HFFc6 (cell line): ENCODE data around the gene OBP2B. TPM values are rescaled to one million over a fixed set of nuclear protein-coding genes. Genes with fewer than 3 reads are reported as not detected.
A peak's percentile ranks its signal among the peaks of the same experiment; 100 is the strongest.

ENCODE experiments used
- DNase-seq: peaks from one replicate; pipeline ENCODE4 v3.0.0-alpha.2; 2018
- H3K27ac Mint-ChIP-seq: 2 replicates; pipeline ENCODE4 v1.8.0; 2020; ENCODE audit warnings: mild to moderate bottlenecking, mixed read lengths
- H3K27me3 Mint-ChIP-seq: 2 replicates; pipeline ENCODE4 v1.8.0; 2021; ENCODE audit warnings: mild to moderate bottlenecking, moderate library complexity, mixed read lengths; ENCODE audit not compliant: insufficient read depth
- H3K36me3 Mint-ChIP-seq: 2 replicates; pipeline ENCODE4 v1.8.0; 2021; ENCODE audit warnings: low read depth, mixed read lengths
- H3K4me1 Mint-ChIP-seq: 2 replicates; pipeline ENCODE4 v1.8.0; 2020; ENCODE audit warnings: low read depth, mixed read lengths
- H3K4me3 Mint-ChIP-seq: 2 replicates; pipeline ENCODE4 v1.8.0; 2020; ENCODE audit warnings: mild to moderate bottlenecking, moderate library complexity, mixed read lengths
- H3K9me3 Mint-ChIP-seq: 2 replicates; pipeline ENCODE4 v1.8.0; 2020; ENCODE audit warnings: mild to moderate bottlenecking, mixed read lengths
- total RNA-seq, 6 experiments: library from RNA; stranded (reverse); fragmentation: NEBNext Ultra II Directional; extraction: Animal tissue kit (Norgen Biotek cat#: 25700); gene quantifications; 2 replicates in 1 of 6; 3 replicates in 5 of 6; pipeline ENCODE4 v1.2.3, GENCODE V29; 2021
- TF ChIP-seq, protein P1 (sequence below): fragments of 200-600 bp; sonication (generic); IDR thresholded peaks from 2 replicates; pipeline ENCODE4 v1.5.0; 2021; ENCODE audit warnings: antibody characterized with exemption, mild to moderate bottlenecking

OBP2B gene
- total RNA-seq, 6 experiments from 2014 or later = not detected

DNA sequence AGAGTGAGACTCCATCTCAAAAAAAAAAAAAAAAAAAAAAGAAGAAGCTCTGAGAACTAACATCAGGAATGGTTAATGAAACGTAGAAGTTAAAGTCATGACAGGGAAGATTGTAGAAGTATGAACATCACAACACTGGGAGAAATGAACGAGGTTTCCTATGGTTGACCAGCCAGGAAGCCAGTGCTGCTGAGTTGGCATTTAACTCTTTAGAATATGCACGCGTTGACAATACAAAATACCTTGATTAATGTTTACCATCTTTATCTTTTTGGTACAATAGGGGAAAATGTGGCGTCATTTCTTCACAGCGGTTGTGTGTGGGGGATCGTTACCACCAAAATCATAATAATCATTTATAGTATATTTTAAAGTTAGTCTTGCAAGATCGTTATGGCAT lies 33.9 kb upstream of the OBP2B start:
- Mint-ChIP-seq H3K27me3 (peaks cover 29% of the 10 kb centered on the region), H3K4me3 (no peak overlapping the region), H3K4me1 (peaks cover 2% of the 10 kb centered on the region), H3K9me3 (no peaks in the 10 kb centered on the region), H3K36me3 (no peaks in the 10 kb centered on the region), H3K27ac (no peak overlapping the region)
- DNase-seq = no peak
- TF ChIP-seq, protein P1, sequence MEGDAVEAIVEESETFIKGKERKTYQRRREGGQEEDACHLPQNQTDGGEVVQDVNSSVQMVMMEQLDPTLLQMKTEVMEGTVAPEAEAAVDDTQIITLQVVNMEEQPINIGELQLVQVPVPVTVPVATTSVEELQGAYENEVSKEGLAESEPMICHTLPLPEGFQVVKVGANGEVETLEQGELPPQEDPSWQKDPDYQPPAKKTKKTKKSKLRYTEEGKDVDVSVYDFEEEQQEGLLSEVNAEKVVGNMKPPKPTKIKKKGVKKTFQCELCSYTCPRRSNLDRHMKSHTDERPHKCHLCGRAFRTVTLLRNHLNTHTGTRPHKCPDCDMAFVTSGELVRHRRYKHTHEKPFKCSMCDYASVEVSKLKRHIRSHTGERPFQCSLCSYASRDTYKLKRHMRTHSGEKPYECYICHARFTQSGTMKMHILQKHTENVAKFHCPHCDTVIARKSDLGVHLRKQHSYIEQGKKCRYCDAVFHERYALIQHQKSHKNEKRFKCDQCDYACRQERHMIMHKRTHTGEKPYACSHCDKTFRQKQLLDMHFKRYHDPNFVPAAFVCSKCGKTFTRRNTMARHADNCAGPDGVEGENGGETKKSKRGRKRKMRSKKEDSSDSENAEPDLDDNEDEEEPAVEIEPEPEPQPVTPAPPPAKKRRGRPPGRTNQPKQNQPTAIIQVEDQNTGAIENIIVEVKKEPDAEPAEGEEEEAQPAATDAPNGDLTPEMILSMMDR = no peak

DNA sequence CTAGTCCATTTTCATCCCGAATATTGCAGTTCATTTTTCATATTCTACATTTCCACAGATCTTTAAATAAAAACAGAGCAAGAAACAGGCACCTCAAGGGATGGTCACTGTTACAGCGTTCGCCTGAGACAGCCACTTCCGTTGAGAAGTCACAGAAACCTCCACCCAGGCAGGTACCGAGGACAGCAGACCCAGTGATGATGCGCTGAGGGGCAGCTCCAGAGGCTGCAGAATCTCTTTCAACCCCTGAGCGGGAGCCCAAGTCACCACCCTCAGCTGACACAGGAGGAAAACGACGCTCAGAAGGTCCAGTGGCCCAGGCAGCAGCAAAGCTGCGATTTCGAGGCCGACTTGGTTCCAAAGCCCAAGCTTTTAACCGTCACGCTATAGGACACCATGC lies 33.2 kb upstream of the OBP2B start:
- peaks cover 9% of the 10 kb centered on the region for H3K4me1 Mint-ChIP-seq
- H3K36me3 Mint-ChIP-seq = no peaks in the 10 kb centered on the region; the same call in 1 of the 2 replicates
- no peak for DNase-seq
- peaks cover 34% of the 10 kb centered on the region for H3K27me3 Mint-ChIP-seq
- H3K4me3 Mint-ChIP-seq = no peak overlapping the region
- TF ChIP-seq, protein P1 = no peak
- no peak overlapping the region for H3K27ac Mint-ChIP-seq
- no peaks in the 10 kb centered on the region for H3K9me3 Mint-ChIP-seq

DNA sequence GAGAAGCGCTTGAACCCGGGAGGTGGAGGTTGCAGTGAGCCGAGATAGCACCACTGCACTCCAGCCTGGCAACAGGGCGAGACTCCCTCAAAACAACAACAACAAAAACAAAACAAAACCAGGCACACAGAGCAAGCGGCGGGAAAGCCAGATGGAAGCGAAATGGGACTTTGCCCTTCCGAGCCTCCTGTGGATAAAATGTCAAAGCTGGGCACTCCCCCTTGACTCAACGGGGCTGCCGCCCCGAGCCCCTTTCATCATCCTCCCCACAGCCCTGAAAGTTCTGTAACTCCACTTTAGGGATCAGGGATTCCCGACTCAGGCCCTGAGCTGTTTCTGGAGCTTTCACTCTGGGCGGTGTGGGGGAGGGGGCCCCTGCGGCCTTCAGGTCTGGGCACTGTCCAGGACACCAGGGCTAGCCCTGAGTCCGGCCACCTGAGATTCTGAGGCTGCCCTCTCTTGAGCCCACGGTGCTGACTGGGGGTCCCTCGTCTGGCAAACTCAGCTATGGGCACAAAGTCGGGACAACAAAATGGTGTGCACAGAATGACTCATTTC lies 30.6 kb upstream of the OBP2B start:
- Mint-ChIP-seq H3K4me1 (peaks cover 9% of the 10 kb centered on the region), H3K36me3 (no peaks in the 10 kb centered on the region; the same call in 1 of the 2 replicates), H3K27me3 (peaks cover 24% of the 10 kb centered on the region), H3K4me3 (no peak overlapping the region; the same call in 1 of the 2 replicates), H3K9me3 (no peaks in the 10 kb centered on the region), H3K27ac (no peak overlapping the region)
- no peak for DNase-seq
- TF ChIP-seq, protein P1 = no peak

DNA sequence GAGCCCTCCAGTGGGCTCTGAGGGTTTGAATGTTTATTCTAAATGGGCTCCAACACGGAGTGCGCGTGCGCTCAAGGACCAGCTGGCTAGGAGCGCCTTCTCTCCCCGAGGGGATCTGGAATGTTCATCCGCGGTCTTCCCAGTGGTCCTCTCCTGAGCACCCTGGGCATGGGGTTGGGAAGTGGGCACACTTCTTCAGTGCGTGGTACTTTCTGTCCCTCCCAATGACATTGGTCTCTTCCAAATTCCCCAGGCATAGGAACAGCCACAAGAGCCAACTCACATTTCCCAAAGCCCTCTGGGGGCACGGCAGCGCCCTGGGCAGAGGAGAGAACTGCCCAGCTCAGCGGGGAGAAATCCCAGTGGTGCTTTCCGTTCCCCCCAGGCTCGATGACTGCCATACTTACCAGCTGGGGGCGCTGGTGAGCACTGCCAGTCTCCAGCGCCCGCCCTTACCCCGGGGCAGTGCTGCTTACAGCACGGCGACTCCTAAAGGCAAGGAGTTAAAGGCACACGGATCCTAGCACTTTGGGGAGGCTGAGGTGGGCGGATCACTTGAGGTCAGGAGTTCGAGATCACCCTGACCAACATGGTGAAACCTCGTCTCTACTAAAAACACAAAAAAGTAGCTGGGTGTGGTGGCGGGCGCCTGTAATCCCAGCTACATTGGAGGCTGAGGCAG lies 29.9 kb upstream of the OBP2B start:
- Mint-ChIP-seq H3K9me3 (no peaks in the 10 kb centered on the region), H3K4me3 (peak overlapping the region; percentile 58), H3K27me3 (peaks cover 18% of the 10 kb centered on the region), H3K4me1 (peaks cover 9% of the 10 kb centered on the region), H3K27ac (no peak overlapping the region), H3K36me3 (no peaks in the 10 kb centered on the region; the same call in 1 of the 2 replicates)
- TF ChIP-seq, protein P1 = peak; percentile 85
- DNase-seq = peak; percentile 24

- Mint-ChIP-seq H3K27me3 (peaks cover 20% of the 10 kb centered on the region), H3K4me3 (peak overlapping the region; percentile 58), H3K4me1 (peaks cover 9% of the 10 kb centered on the region), H3K9me3 (no peaks in the 10 kb centered on the region), H3K27ac (no peak overlapping the region), H3K36me3 (no peaks in the 10 kb centered on the region; the same call in 1 of the 2 replicates)
- TF ChIP-seq, protein P1 = no peak
- DNase-seq = no peak
Measured at GRCh38 chr9:133238272-133238850, 29.3 kb upstream of the OBP2B start.
